Measurements from ENCODE around the gene MACROD2.

DNA sequence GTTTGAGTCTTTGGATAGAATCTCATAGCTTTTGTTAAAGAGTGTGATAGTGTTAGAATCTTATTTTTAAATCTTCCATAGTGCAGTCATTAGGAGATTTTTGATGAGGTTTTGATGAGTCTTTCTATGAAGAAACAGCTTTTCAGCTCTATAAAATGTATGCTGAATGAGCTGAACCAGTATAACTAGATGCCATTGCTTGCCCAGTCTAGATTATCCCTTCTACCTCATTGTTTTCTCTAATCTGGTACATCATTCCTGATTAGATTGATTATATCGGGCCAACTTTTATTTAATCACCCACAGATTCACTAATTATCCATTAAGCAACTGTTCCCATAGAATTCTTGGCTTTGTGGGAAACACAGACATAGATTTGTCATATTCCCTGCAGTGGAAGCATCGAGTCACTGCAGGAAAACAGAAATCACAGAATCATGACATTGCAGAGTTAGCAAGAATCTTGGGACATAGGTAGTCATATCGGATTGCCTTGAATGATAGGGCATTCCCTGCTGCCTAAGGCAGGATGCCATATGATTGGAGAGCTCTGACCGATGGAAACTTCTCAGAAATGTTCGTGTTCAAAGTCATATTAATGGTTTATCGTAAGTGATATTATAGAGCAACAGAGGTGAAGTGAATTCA, 1224.8 kb downstream of the MACROD2 start:
- TF ChIP-seq, protein P1, sequence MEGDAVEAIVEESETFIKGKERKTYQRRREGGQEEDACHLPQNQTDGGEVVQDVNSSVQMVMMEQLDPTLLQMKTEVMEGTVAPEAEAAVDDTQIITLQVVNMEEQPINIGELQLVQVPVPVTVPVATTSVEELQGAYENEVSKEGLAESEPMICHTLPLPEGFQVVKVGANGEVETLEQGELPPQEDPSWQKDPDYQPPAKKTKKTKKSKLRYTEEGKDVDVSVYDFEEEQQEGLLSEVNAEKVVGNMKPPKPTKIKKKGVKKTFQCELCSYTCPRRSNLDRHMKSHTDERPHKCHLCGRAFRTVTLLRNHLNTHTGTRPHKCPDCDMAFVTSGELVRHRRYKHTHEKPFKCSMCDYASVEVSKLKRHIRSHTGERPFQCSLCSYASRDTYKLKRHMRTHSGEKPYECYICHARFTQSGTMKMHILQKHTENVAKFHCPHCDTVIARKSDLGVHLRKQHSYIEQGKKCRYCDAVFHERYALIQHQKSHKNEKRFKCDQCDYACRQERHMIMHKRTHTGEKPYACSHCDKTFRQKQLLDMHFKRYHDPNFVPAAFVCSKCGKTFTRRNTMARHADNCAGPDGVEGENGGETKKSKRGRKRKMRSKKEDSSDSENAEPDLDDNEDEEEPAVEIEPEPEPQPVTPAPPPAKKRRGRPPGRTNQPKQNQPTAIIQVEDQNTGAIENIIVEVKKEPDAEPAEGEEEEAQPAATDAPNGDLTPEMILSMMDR (optimal IDR thresholded peaks at IDR 0.05 in 1 of 3, IDR thresholded peaks at IDR 0.05 in 1 of 3, conservative IDR thresholded peaks at IDR 0.05 in 1 of 3; ENCODE audit: extremely low read depth in 1 of 3, insufficient read depth in 2 of 3, low read length in 3 of 3), result no peak
- no peak for TF ChIP-seq EZH2 (IDR thresholded peaks at IDR 0.05; ENCODE audit: low read length)
